NCI-H748 treated with DMSO at 0.1 percent for 48 hours (cell line): ENCODE results near the gene TOMM22.

ENCODE experiments used
- DNase-seq: peaks from one replicate; lab custom pipeline; 2025; lab: John Stamatoyannopoulos, UW

TOMM22 gene

GRCh38 chr22:38696606-38697424 is 15.1 kb downstream of the TOMM22 start:
- DNase-seq = no peak

DNA sequence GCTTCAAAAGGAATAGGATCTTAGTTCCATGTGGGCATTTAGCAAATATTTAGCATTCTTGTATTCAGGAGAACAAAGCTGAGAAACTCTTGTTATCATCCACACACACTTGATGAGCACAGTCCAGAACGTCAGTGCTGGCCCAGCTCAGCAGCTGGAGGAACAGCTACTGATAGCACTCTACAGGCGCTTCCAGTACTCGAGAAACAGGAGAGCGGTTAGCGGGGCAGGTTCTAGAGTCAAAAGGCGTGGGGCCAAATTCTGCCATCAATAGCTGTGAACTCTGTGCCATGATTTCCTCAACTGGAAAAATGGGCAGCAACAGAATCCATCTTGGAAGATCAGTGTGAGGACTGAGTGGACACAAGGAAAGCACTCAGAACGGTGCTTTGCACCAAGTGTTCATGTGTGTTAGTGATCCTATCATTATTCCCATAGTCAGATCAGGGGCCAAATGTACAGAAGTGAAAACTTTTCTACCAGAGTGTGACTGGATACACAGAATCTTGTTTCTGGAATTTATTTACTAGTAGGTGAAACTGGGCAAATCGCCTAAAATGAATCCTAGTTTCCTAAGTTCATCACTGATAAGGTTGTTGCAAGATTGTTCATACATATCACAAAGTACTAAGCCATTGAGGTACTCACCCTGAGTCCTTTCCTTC is 15.8 kb downstream of the TOMM22 start:
- no peak for DNase-seq

DNA sequence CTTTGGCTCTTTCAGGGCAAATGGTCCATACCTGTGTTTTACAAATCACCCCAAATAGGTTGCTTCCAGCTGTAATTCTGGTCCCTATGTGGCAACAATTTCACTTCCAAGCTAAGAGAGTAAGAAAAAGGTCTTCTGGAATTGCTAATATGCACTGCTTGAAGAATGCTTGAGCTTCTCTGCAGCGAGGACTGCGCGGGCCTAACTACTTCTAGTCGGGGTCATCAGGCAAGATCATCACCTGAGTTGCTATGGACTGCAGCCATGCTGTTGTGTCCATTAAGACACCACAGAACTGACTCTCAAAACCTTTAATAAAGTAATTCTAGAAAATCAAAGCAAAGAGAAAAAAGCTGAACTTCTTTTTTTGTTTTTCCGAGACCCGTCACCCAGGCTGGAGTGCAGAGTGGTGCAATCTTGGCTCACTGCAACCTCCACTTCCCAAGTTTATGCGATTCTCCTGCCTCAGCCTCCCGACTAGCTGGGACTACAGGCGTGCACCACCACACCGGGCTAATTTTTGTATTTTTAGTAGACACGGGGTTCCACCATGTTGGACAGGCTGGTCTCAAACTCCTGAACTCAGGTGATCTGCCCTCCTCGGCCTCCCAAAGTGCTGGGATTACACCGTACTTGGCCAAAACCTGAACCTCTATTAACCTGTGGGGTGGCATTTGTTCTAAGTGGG is 16.8 kb downstream of the TOMM22 start:
- DNase-seq = no peak

DNA sequence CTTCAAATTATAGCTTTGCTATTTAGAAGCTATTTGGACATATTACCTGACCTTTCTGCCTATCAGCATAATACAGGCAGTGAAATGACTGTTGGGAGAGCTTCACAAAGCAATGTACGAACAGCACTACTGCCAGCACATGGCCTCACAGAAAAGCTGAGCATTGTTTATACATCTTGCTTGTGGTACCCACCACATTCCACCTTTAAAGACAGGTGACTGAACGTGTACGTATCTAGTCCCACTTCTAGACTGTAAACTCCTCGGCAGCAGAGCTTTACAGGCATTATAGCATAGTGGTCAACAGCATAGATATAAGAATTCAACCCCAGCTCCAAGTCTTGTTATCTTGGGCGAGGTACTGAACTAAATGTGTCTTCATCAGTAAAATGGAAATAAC is 17.4 kb downstream of the TOMM22 start:
- DNase-seq = no peak

DNA sequence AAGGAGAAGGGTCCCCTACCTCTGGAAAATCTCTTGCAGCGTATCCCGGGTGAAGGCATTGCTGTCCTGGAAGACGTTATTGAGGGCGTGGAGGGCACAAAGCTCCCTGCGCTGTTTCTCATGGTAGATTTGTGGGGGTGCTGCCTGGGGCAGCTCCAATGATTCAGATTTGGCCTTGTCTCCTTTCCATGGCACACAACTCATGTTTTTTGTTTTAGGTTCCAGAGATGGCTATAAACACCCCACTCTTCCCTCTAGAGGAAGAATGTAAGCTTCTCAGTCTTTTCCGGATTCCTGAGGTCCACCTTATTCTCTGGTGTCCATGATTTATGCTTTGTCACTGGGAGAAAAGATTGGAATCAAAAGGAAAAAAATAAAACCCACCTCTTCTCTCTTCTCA is 18.0 kb downstream of the TOMM22 start:
- no peak for DNase-seq

DNA sequence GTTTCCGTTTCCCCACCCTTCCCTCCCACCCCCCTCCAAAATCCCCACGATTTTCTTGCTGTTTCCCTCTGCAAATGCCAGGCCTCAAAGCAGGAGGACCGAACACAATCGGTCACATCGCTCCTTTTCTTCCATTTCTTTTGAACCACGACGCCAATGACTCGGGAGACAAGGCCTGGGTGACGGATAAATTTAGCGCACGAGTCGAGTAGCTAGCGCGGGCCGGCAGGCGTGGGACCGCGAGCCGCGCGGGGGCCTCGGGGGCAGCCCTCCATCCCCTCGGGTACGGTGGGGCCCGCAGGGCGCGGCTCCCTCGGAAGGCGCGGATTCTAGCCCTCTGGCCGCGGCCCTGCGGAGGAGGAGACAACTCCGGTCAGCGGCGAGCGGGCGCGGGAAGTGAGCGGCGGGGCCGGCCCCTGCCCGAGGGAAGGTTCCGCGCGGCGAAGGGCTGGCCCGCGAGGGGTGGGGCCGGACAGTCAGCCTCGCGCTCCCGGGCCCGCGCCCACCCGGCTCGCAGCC is 18.6 kb downstream of the TOMM22 start:
- DNase-seq = peak; percentile 13

DNA sequence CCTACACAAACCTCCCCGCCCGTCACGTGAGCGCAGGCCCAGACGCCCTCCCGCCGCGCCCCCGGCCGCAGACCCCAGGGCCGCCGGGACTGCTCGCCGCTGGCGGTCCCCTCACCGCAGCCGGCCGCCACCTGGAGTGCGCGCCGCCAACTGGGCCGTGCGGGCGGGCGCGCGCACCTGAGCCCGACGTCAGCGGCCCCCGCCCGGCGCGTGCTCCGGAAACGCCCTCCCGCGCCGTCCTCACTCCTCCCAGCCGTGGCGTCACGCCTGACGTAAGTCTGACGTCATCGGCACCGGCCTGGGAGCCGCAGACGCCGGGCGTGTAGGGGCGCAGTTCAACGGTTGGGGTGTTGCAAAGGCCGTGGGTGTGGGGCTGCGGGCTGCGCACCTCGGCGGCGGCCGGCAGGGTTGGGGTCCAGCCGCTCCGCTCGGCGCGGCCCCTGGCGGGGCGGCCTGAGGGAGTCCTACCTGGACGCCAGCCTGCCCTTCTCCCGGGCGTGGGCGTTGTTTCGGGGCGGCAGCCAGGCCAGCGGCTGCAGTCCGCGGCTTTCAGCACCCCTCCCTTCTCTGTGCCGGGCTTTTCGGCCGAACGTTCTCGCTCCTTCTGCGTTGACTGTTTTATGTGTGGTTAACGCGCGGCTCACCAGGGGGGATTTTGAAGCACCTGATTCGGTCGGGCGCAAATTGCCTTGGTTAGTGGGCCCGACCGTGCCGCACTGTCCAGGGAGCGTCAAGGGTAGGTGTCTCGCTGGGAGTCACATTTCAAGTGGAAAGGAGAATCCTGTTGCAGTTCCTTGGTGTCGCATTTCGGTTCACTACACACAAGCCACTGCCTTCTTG is 19.3 kb downstream of the TOMM22 start, which contains the start of gene JOSD1:
Gene JOSD1, minus strand, starts transcription at position 155 of the 840 bp plus-strand sequence. CDS start 956 bp downstream, outside the sequence.
- DNase-seq = peak; percentile 55

- DNase-seq = no peak
Measured at GRCh38 chr22:38704654-38705234, 23.0 kb downstream of the TOMM22 start.

- peak; percentile 98 for DNase-seq
Measured at GRCh38 chr22:38705235-38706100, 23.7 kb downstream of the TOMM22 start, which contains the start of gene GTPBP1. Gene GTPBP1, plus strand, starts transcription at chr22:38705944. Its CDS starts 12 bp downstream, at chr22:38705956.

DNA sequence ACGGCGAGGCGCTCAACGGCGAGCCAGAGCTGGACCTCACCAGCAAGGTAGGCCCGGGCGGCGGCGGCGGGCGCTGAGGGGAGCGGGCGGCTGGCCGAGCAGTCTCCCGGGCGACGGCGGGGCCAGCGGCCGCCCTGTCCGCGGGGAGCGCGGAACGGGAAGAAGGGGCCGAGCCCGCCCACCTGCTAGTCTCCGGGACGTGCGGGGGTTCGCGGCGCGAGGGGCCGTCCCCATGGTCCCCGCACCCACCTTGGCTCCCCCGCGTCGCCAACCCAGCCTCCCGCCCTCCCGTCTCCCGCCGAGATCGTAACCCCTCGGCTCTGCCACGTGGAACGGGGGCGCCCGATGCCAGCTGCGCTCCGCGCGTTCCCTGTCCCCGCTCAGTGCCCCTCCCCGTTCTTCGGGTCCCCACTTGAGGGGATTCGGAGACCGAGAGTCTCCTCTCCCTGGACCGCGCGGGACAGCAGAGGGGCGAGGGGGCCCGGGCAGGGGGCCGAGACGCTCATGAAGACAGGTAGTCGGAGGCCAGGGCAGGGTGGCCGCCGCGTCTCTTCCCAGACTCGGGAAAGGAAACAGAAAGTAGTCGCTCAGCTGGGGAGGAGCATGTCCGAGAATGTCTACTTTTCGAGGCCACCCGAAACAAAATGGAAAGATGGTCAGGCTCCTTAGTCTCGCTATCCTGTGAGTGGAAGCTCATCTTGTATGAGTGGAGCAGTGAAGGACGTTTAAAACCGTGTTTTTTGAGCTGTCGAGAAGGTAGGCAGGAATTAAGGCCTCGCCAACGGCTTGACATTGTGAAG is 24.5 kb downstream of the TOMM22 start:
- no peak for DNase-seq

GRCh38 chr22:38706901-38707195 is 25.1 kb downstream of the TOMM22 start:
- DNase-seq = no peak

- DNase-seq = no peak
Measured at GRCh38 chr22:38707346-38707745, 25.6 kb downstream of the TOMM22 start.

DNA sequence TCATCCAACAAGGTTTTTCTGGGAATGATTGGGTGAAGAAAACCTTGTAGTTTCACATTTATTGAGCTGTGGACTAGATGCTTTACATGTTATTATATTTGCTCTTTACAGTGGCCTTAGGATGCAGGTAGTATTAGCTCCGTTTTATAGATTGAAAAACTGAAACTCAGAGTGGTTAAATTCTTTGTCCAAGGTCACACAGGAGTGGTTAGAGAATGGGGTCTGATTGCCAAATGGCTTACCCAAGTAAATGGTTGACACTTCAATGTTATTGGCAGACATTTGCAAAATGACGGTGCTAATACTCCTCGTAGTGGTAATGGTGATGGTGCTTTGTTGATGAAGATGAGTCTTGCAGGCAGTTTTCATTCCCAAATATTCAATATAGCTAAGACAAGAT is 26.2 kb downstream of the TOMM22 start:
- DNase-seq = no peak

- no peak for DNase-seq
Measured at GRCh38 chr22:38709306-38709705, 27.5 kb downstream of the TOMM22 start.

GRCh38 chr22:38710351-38710750 is 28.6 kb downstream of the TOMM22 start:
- no peak for DNase-seq

- DNase-seq = no peak
Measured at GRCh38 chr22:38710866-38711265, 29.1 kb downstream of the TOMM22 start.

DNA sequence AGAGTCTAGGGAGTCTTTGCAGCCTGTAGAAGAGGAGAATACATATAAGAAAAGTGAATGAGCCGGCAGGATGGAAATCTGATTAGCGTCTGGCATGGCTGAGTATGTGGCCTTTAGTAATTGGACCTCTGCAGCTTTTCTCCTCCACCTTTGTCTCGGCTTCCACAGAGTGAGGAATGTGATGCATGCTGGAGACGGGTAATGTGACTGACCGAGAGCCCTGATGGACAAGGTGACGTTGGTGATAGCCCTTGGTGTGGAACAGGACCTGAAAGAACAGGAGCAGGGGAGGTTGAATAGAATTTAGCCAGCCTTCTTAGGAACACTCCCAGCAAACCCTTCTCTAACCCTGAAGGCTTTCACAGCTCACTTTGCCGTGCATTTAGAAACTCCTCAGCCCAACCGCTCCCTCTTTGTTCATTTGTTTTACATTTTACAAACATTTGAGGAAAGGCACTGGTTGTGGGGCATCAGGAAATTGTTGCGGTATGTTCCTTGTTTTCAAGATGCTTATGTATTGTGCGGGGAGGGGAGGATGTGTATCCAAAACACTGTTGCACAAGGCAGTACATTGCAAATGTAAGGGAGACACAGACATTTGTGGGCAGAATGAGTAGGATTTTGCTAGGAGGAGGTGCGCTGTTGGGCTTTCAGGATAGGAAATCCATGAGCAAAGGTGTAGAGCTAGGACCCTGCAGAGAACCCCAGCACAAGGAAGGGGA is 30.9 kb downstream of the TOMM22 start:
- no peak for DNase-seq

DNA sequence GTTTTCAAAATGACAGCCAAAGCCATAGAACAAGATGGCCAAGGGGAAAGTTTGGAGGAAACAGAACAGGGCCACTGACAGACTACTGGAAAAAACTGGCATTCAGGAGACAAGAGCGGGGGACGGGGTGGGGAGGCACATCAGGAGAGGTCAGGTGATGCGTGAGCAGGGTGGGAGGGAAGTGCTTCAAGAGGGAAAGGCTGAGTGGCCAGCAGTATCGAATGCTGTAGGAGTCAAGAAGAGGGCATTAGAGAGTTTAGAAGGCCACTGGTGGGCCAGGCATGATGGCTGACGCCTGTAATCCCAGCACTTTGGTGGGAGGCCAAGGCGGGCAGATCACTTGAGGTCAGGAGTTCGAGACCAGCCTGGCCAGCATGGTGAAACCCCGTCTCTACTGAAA is 32.2 kb downstream of the TOMM22 start:
- no peak for DNase-seq
